ENCODE results near the gene GPRC5A. TPM values are rescaled to one million over a fixed set of nuclear protein-coding genes. Genes with fewer than 3 reads are reported as not detected.
"Not testable (repeated sequence)": the region's sequence is repeated elsewhere in the genome, so short reads cannot be mapped to it uniquely, and the experiment has no call there.

Gene GPRC5A, protein sequence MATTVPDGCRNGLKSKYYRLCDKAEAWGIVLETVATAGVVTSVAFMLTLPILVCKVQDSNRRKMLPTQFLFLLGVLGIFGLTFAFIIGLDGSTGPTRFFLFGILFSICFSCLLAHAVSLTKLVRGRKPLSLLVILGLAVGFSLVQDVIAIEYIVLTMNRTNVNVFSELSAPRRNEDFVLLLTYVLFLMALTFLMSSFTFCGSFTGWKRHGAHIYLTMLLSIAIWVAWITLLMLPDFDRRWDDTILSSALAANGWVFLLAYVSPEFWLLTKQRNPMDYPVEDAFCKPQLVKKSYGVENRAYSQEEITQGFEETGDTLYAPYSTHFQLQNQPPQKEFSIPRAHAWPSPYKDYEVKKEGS
- total RNA-seq = 41.5 TPM
- long read RNA-seq, full-length matches to known transcripts = 41 of 58 reads
- long read RNA-seq, partial matches to known transcripts = 1 of 58 reads
- long read RNA-seq, other reads (novel, unspliced or antisense) = 16 of 58 reads

DNA sequence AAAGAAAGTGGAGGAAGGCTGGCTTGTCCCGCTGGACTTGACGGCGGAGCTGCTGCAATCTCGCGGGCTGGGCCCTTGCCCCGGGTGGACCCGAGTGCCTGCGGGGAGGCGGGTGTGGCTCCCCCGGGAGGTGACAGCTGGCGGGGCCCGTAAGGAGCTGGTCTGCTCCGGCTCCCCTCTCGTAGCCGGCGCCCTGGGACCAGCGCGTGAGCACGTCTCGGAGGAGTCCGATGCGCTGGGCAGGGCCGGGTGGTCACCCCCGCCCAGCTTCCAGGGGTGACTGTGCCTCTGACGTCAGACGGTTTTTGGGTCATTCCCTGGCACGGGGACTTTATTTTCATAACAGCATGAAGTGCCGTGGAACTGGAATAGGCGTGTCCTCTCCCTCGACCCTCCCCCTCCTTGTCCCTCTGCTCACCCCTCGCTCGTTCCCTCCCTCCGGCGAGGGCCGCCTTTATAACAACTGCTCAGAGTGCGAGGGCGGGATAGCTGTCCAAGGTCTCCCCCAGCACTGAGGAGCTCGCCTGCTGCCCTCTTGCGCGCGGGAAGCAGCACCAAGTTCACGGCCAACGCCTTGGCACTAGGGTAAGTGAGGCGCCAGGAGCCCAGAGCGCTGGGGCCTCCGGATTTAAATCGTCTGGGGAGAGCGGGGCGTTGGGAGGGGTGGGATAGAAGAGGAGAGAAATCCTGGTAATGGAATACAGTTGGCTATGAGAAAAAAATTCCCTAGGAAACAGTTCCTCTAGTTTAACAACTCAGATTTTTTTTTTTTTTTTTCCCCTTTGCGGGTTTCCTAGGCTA lies at the start of gene GPRC5A:
Gene GPRC5A, plus strand, starts transcription at position 483 of the 801 bp plus-strand sequence. CDS start 16,688 bp downstream, outside the sequence.
- DNase-seq (ENCODE audit: low spot score) = peak; percentile 95

DNA sequence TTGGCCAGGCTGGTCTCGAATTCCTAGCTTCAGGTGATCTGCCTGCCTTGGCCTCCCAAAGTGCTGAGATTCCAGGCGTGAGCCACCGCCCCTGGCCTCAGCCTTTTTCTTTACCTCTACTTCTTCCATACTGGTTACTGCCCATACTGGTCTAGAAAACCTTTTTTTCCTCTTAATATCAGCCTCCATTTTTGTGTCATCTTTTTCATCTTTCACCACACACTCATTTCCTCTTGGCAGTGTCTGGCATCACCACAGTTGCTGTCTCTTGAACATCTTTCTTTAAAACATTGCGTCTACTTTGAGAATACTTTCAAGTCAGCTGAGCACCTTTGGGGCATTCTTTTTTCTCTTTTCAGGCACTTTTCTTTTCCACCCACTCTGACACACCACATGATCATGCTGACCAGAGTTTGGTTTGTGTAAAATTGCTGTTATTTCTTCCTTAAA lies 45.5 kb upstream of the GPRC5A start:
- no peak for DNase-seq (ENCODE audit: low spot score)

DNA sequence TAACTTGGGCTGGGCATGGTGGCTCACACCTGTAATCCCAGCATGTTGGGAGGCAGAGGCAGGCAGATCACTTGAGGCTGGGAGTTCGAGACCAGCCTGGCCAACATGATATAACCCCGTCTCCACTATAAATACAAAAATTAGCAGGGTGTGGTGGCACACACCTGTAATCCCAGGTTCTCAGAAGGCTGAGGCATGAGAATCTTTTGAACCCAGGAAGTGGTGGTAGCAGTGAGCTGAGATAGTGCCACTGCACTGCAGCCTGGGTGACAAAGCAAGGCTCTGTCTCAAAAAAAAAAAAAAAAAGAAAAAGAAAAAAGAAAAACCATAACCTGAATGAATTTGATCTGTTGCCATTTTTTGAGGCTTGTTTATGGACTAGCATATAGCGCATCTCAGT lies 44.6 kb upstream of the GPRC5A start:
- DNase-seq (ENCODE audit: low spot score) = not testable (repeated sequence)

DNA sequence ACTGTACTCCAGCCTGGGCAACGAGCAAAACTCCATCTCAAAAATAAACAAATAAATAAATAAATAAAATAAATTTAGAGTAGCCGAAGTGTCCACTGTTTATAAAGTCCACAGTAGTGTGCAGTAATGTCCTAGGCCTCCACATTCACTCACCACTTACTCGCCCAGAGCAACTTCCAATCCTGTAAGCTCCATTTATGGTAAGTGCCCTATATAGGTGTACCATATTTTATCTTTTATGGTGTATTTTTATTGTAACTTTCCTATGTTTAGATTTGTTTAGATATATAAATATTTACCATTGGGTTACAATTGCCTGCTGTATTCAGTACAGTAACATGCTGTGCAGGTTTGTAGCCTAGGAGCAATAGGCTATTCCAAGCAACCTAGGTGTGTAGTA lies 37.9 kb upstream of the GPRC5A start:
- DNase-seq (ENCODE audit: low spot score) = no peak

DNA sequence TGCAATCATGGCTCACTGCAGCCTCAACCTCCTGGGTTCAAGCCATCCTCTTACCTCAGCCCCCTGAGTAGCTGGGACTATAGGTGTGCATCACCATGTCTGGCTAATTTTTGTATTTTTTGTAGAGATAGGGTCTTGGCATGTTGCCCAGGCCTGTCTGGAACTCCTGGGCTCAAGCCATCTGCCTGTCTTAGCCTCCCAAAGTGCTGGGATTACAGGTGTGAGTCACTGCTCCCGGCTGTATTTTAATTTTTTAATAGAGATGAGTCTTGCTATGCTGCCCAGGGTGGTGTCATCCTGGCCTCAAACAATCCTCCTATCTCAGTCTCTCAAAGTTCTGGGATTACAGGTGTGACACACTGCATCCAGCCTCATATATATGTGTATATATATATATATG lies 31.7 kb upstream of the GPRC5A start:
- no peak for DNase-seq (ENCODE audit: low spot score)

DNA sequence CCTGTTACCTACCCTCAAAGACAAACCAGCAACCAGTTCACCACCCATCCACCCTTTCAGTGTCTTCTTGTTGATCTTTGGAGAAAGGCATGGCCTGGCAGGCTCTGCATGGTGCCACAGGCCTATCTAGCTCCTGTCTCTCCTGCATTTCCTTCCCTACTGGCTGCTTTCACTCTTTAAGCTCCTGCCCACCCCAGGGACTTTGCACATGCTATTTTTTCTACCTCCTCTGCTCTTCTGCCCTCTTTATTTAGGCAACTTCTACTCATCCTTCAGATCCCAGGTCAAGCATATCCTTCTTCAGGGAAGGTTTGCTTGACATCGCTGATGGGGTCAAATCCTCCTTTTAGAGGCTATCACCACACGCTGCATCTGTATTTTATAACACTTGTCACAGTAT lies 27.1 kb upstream of the GPRC5A start:
- no peak for DNase-seq (ENCODE audit: low spot score)

DNA sequence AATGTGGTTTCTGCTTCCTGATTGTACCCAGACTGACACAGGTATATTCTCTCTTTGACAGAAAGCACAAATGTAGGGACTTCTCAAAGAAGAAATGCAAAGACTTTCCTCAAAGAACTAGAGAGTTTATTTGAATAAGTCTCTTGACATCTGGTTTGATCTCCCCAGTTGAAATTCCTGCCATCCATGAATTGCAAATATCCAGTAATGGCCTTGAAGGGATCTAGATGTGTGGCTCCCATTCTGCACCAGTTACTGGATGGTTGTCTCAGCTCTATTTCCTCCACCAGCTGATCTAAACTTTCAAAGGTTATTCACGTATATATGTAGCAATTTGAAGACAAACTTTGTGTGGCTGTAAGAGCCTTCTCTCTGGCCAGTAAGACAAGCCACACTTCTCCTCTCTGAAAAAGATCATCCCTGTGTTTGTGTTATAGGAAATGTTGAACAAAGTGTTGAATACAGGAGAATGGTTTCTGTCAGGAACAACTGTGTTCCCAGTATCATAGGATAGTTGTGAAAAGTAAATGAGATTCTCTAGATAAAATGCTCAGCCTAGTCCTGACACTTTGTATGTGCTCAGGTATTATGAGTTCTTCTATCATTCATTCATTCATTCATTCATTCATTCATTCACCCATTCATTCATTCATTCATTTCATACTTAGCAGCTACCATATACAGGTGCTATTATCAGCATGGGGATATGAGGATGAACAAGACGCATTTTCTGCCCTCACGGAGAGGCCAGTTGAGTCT lies 22.7 kb upstream of the GPRC5A start:
- no peak for DNase-seq (ENCODE audit: low spot score)

DNA sequence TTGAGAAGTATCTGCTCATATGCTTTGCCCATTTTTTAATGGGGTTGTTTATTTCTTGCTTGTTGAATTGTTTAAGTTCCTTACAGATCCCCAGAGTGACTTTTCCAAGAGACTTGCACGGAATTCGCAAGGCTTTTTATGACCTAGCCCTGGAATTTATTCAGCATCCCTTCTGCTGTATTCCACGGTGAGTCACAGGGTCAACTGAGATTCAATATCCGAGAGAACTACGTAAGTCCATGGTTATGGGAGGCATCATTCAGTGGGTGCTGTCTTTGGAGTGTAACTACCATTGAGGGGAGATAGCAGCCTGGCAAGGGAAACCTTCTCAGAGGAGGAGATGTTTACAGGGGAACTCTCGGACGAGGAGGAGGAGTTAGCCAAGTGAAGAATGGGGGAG lies 20.9 kb upstream of the GPRC5A start:
- no peak for DNase-seq (ENCODE audit: low spot score)

DNA sequence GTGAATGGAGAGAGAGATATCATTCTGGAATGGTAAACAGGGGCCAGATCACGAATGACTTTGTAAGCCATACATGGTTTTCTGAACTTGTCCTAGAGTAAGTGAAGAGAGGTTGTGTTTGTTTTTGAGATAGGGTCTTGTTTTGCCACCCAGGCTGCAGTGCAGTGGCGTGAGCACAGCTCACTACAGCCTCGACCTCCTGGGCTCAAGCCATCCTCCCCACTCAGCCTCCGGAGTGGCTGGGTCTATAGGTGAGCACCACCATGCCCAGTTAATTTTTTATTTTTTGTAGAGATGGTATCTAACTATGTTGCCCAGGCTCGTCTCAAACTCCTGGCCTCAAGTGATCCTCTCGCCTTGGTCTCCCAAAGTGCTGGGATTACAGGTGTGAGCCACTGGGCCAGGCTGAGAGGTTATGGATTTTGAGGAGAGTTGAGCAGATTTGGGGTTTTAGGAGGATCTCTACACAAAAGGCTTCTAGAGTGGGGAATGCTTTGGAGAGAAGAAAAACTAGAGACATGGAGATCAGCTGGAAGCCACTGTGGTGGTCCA lies 19.7 kb upstream of the GPRC5A start:
- DNase-seq (ENCODE audit: low spot score) = no peak

DNA sequence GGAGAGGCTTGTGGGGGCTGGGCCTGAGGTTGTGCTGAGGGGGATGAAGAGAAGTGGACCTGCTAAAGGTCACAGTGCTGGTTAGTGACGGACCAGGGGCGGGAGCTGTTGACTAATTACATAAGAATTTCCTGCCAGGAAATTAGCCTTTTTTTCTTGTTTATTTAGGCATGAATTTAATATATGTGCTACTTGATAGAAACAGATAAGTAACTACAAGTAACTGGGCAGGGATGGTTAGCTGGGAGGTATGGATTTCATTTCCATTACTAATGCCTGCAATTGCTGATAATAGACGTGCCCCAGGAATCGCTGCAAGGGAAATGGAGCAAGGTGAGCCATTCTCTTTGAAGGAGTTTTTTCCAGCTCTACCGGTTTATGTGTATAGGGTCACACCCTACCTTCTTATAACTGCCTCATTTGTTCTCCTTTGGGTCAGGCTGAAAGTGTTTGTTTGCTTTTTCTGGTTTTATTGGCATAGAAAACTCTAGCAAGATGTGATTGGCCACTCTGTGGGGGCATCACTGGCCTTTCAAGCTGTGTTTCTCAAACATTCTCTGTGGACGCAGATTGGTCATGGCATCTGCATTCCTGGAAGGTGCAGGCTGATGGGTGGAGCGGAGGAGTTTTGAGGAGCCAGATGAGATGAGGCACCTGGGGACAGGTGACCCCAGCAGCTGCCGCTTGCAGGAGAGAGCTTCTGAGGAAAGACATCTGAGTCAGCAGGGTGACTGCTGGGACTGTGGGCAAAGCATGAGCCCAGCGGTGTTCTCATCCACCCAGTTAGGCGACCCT lies 19.0 kb upstream of the GPRC5A start:
- no peak for DNase-seq (ENCODE audit: low spot score)

DNA sequence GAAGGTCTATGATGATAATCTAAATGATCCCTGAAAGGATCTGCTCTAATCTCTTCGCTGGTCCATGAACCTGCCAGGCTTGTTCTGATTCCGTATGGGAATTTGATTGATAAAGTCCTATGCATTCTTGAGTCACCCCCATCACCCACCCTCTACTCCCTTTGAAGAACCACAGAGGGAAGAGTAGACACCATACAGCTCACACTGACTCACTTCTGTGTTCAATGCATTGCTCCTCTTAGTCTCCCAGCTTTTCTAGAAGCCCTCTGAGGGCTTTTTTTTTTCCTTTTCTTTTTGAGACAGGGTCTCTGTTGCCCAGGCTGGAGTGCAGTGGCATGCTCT lies 18.5 kb upstream of the GPRC5A start:
- DNase-seq (ENCODE audit: low spot score) = no peak

DNA sequence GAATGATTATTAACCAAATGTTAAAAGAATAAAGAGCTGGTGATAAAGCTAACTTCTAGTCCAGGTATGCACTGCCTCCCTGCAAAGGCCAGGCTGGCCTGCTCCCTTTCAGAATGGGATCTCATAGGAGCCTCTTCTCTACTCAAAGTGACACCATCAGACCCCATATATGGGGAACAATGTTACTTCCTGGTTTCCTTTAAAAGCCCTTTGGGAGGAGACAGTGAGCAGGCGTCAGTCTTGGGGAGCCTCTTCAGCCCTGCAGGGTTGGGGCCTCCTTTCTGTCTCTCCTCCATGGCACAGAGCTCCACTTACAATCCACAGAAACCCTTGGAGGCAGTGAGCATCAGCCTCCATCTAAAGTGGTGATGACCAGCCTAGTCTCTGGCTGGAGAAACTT lies 17.3 kb upstream of the GPRC5A start:
- DNase-seq (ENCODE audit: low spot score) = no peak

DNA sequence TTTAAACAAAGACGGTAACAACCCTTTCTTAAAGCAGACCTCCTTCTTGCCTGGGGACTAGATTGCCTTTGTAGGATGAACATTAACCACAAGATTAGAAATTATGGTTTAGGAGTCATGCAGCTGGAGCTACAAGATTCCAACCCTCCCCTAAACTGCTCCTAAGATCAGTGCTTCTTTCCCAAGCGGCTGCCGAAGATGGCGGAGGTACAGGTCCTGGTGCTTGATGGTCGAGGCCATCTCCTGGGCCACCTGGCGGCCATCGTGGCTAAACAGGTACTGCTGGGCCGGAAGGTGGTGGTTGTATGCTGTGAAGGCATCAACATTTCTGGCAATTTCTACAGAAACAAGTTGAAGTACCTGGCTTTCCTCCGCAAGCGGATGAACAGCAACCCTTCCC lies 16.1 kb upstream of the GPRC5A start:
- not testable (repeated sequence) for DNase-seq (ENCODE audit: low spot score)

DNA sequence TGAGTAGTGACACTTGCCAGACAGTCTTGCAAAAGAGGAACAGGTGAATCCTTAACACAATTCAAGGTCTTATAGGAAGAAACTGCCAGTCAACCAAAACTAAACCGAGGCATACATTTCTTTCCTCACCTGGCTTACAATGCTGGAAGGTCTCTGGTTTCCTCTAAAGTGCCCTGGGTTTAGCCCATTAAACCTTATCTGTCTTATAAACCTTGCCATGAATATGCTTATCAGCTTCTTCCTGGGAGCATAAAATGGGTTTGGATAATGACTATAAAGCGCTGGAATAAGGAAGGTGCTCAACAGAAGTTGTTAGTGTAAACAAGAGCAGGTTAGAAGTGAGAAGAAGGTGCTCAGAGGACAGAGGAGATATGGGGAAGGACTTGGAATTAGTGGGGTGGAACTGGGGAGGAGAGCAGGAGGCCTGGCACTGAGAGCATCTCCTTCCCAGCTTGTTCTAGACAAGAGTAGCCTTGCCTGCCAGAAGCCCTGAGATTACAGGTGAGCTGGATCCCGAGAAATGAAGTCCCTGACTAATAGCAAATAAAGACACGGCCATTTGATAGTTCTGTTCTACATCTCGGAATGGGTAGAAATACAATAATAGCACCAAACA lies 14.1 kb upstream of the GPRC5A start:
- no peak for DNase-seq (ENCODE audit: low spot score)

DNA sequence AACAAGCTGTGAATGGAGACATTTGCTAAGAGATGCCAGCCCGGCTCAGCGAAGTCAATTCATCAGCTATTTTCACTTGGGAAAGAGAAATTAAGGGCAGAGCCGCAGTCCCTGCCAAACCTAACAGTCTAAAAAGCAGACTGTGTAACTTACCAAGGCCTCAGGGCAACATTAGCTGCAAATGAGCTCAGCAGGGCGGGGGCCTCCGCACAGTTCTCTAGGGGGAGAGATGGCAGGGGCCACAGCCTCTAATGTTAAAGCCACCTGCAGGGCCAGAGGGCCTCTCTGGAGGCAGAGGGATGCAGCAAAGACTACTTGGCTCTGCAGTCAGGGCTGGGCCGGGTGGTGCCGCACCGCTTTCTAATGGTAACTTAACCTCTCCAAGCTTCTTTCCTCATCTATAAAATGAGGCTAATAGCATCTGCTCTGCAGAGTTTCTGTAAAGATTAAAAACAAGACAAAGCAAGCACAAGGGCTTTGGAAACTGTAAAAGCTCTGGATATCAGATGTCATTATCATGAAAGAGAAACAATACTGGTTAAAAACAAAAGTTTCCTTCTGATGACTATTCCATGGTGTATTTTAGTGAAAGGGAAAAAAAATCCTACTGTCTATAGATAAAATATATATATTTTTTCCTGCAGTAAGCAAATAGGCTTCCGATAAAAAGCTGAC lies 13.4 kb upstream of the GPRC5A start:
- no peak for DNase-seq (ENCODE audit: low spot score)

DNA sequence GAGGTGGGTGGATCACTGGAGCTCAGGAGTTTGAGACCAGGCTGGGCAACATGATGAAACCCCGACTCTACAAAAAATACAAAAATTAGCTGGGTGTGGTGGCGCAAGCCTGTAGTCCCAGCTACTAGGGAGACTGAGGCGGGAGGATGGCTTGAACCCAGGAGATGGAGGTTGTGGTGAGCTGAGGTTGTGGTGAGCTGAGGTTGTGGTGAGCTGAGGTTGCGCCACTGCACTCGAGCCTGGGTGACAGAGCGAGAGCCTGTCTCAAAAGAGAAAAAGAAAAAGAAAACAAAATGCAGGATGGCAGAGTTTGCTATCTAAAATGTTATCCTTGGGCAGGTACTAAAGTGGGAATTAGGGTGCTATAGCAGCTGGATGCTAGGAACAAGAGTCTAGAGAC lies 10.8 kb upstream of the GPRC5A start:
- DNase-seq (ENCODE audit: low spot score) = no peak

DNA sequence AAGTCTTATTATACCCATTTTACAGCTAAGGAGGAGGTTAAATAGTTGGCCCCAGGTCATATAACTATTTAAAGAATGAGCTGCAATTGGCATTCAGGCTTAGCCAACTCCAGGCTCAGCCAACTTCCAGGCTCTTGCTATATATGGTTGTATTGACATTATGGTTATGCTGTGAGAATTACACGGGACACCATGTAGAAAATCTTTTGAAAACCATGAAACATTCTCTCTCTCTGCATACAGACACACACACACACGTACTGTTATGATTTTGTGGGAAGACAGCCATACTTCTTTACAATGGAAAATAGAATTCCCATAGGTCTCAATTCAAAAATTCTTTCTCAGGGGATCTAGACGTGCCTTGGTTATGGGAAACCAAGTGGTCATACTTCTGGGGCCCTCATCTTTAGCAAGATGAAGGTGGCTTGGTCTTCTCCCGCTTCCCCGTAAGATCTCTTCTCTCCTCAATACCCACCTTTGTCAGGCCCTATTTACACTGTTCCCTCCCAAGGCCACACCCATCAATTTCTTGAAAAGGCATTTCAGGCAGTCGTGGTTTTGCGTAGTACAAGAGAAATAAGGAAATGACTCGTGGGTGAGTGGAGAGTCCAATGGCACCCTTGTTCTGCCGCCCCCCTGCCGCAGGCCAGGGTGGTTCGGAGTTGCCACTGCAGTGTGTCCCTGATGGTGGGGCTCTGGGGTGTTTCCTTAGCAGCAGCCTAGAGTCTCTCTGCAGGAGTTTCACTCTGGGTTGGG lies 10.0 kb upstream of the GPRC5A start:
- no peak for DNase-seq (ENCODE audit: low spot score)

DNA sequence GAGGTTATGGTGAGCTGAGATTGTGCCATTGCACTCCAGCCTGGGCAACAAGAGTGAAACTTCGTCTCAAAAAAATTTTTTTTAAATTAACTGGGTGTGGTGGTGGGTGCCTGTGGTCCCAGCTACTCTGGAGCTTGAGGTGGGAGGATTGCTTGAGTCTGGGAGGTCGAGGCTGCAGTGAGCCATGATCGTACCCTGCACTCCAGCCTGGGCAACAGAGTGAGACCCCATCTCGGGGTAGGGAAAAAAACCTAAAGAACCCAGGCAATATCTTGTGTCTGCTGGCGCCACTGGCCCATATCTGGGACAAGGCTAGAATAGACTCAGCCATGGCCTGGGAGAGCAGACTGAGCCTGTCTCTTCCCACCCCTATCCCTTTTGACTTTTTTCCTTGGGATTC lies 9.1 kb upstream of the GPRC5A start:
- DNase-seq (ENCODE audit: low spot score) = no peak

Data from mesenteric fat pad (tissue), 1 donor.